Right renal cortex interstitium (tissue), 3 donors: ENCODE results near the gene ARSI. TPM values are rescaled to one million over a fixed set of nuclear protein-coding genes. Genes with fewer than 3 reads are reported as not detected.
"Not testable (repeated sequence)": the region's sequence is repeated elsewhere in the genome, so short reads cannot be mapped to it uniquely, and the experiment has no call there.

Source experiments
- DNase-seq, 3 donors: peaks; one replicate each; pipeline ENCODE4 v3.0.0-alpha.2; 2013; ENCODE audit warnings: low read depth in 3 of 3, low spot score in 2 of 3
- polyA plus RNA-seq, 3 donors: library from polyadenylated mRNA; unstranded; fragments of 120-200 nt; gene quantifications; one replicate each; pipeline ENCODE4 v1.2.1, GENCODE V29; 2013; ENCODE audit not compliant: insufficient read length in 3 of 3

Gene ARSI
- polyA plus RNA-seq, 3 donors, result 2.6 to 3.2 (median 2.7) TPM

DNA sequence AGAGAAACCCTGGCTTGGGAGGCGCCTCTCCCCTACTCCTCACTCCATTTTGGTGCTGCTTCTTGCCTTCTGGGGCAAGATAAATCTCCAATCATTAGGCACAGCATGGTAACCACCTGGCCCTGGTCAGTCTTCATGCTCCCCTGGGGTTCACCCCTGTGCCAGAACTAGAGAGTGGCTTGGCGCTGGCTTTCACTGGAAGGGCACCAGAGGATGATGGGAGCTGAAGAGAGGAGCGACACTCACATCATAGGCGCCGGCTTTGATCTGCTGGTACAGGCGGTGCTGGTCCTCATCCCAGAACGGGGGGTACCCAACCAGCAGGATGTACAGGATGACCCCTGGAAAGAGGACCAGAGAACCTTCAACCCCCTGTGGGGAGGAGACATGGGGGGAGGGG is 51.2 kb downstream of the ARSI start:
- DNase-seq, result no peak

DNA sequence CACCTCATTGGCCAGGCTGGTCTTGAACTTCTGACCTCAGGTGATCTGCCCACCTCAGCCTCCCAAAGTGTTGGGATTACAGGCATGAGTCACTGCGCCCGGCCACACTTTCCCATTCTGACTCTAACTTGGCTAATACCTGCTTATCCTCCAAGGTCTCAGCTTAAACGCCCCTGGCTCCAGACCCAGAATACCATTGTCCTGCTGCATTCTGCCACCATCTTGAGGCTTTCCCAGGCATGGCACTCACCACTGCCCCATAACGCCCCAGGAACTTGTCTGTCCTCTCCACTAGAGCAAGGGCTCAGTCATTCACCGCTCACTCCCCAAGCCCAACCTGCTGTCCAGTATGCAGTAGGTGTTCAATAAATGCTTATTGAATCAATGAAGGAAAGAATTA is 53.0 kb downstream of the ARSI start:
- DNase-seq, result no peak

GRCh38 chr5:150248946-150249345 is 53.8 kb downstream of the ARSI start:
- no peak for DNase-seq

- not testable (repeated sequence) for DNase-seq
Measured at GRCh38 chr5:150248493-150248892, 54.2 kb downstream of the ARSI start.

- no peak for DNase-seq
Measured at GRCh38 chr5:150247726-150248125, 55.0 kb downstream of the ARSI start.

- DNase-seq, result no peak
Measured at GRCh38 chr5:150246835-150247234, 55.9 kb downstream of the ARSI start.

- no peak for DNase-seq
Measured at GRCh38 chr5:150246429-150246828, 56.3 kb downstream of the ARSI start.

Other genes starting within 250 kb of the ARSI start
- 10 to 100 TPM; 13.6 to 15.1 (median 13.8) TPM for gene CSF1R, start 216.4 kb downstream of the ARSI start, polyA plus RNA-seq
- 100 to 1,000 TPM; 118 to 167 (median 142) TPM for gene PDGFRB, start 147.1 kb downstream of the ARSI start, polyA plus RNA-seq
- under 1 TPM; 0.54 to 0.89 (median 0.62) TPM for gene CDX1, start 136.1 kb downstream of the ARSI start, polyA plus RNA-seq
- gene SLC6A7, start 112.8 kb downstream of the ARSI start, polyA plus RNA-seq, result under 1 TPM in 2 of 3 donors, not detected in 1; 0.06 to 0.07 TPM
- 1 to 10 TPM; 2.5 to 4.4 (median 2.5) TPM for gene CAMK2A, start 13.1 kb downstream of the ARSI start, polyA plus RNA-seq
- gene TCOF1, start 54.8 kb upstream of the ARSI start, polyA plus RNA-seq, result 10 to 100 TPM; 33.0 to 36.4 (median 34.0) TPM
- 100 to 1,000 TPM; 272 to 342 (median 317) TPM for gene CD74, start 110.0 kb upstream of the ARSI start, polyA plus RNA-seq
- gene RPS14, start 146.8 kb upstream of the ARSI start, polyA plus RNA-seq, result 1,000 to 10,000 TPM; 2,305 to 2,430 (median 2,384) TPM
- gene NDST1, start 205.2 kb upstream of the ARSI start, polyA plus RNA-seq, result 10 to 100 TPM; 52.3 to 54.2 (median 54.1) TPM